KMS-11 (cell line): Measurements from ENCODE around the gene FSIP1.

ENCODE experiments used
- H2AFZ ChIP-seq: fragments of 200-600 bp; sonication (generic); 2 replicates; pipeline ENCODE4 v1.6.1; 2016; ENCODE audit warnings: antibody characterized with exemption, mixed run types, low read depth
- H3K27ac ChIP-seq: fragments of 200-600 bp; sonication (generic); 2 replicates; pipeline ENCODE4 v1.6.1; 2016; ENCODE audit warnings: mild to moderate bottlenecking, mixed run types
- H3K27me3 ChIP-seq: fragments of 200-600 bp; sonication (generic); 2 replicates; pipeline ENCODE4 v1.6.1; 2017; ENCODE audit warnings: mild to moderate bottlenecking, low read depth, mixed run types, moderate library complexity; ENCODE audit not compliant: insufficient read depth
- H3K36me3 ChIP-seq: fragments of 200-600 bp; sonication (generic); 2 replicates; pipeline ENCODE4 v1.6.1; 2017; ENCODE audit warnings: mild to moderate bottlenecking, mixed run types; ENCODE audit not compliant: insufficient read depth
- H3K4me1 ChIP-seq: fragments of 200-600 bp; sonication (generic); 2 replicates; pipeline ENCODE4 v1.6.1; 2016; ENCODE audit warnings: mild to moderate bottlenecking, low read depth, mixed run types; ENCODE audit not compliant: poor library complexity, severe bottlenecking
- H3K4me2 ChIP-seq: fragments of 200-600 bp; sonication (generic); 2 replicates; pipeline ENCODE4 v1.7.0; 2016; ENCODE audit warnings: mild to moderate bottlenecking, mixed run types
- H3K4me3 ChIP-seq: fragments of 200-600 bp; sonication (generic); IDR thresholded peaks from 2 replicates; pipeline ENCODE4 v1.6.1; 2017; ENCODE audit warnings: low read depth, low read length, mixed read lengths; ENCODE audit not compliant: insufficient read depth
- H3K79me2 ChIP-seq: fragments of 200-600 bp; sonication (generic); 2 replicates; pipeline ENCODE4 v1.6.1; 2016; ENCODE audit warnings: low read depth, mixed run types; ENCODE audit not compliant: insufficient read depth
- H3K9ac ChIP-seq: fragments of 200-600 bp; sonication (generic); 2 replicates; pipeline ENCODE4 v1.6.1; 2016; ENCODE audit warnings: mild to moderate bottlenecking, mixed run types
- H4K20me1 ChIP-seq: fragments of 200-600 bp; sonication (generic); 2 replicates; pipeline ENCODE4 v1.6.1; 2016; ENCODE audit warnings: mild to moderate bottlenecking, mixed run types; ENCODE audit not compliant: insufficient read depth
- TF ChIP-seq, protein P1 (sequence below): fragments of 200-600 bp; sonication (generic); conservative IDR thresholded peaks from 2 replicates; pipeline ENCODE4 v1.6.1; 2017; ENCODE audit warnings: low read depth, mild to moderate bottlenecking, antibody characterized with exemption, low read length, moderate library complexity, mixed read lengths

FSIP1 gene

DNA sequence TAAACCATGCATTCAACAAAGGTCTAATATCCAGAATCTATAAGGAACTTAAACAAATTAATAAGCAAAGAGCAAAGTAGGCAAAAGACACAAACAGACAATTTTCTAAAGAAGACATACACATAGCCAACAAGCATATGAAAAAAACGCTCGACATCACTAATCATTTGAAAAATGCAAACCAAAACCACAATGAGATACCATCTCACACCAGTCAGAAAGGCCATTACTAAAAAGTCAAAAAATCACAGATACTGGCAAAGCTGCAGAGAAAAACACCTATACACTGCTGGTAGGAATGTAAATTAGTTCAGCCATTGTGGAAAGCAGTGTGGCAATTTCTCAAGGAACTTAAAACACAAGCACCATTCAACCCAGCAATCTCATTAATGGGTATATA lies 53.8 kb downstream of the FSIP1 start:
- TF ChIP-seq, protein P1, sequence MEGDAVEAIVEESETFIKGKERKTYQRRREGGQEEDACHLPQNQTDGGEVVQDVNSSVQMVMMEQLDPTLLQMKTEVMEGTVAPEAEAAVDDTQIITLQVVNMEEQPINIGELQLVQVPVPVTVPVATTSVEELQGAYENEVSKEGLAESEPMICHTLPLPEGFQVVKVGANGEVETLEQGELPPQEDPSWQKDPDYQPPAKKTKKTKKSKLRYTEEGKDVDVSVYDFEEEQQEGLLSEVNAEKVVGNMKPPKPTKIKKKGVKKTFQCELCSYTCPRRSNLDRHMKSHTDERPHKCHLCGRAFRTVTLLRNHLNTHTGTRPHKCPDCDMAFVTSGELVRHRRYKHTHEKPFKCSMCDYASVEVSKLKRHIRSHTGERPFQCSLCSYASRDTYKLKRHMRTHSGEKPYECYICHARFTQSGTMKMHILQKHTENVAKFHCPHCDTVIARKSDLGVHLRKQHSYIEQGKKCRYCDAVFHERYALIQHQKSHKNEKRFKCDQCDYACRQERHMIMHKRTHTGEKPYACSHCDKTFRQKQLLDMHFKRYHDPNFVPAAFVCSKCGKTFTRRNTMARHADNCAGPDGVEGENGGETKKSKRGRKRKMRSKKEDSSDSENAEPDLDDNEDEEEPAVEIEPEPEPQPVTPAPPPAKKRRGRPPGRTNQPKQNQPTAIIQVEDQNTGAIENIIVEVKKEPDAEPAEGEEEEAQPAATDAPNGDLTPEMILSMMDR, result no peak
- H3K4me2 ChIP-seq, result no peak overlapping the region
- no peak overlapping the region for H3K27ac ChIP-seq
- H2AFZ ChIP-seq, result no peak overlapping the region
- H3K4me3 ChIP-seq, result no peak overlapping the region
- H4K20me1 ChIP-seq, result no peaks in the 10 kb centered on the region
- H3K36me3 ChIP-seq, result no peaks in the 10 kb centered on the region
- no peaks in the 10 kb centered on the region for H3K4me1 ChIP-seq
- H3K79me2 ChIP-seq, result no peaks in the 10 kb centered on the region
- H3K9ac ChIP-seq, result no peak overlapping the region
- no peaks in the 10 kb centered on the region for H3K27me3 ChIP-seq

DNA sequence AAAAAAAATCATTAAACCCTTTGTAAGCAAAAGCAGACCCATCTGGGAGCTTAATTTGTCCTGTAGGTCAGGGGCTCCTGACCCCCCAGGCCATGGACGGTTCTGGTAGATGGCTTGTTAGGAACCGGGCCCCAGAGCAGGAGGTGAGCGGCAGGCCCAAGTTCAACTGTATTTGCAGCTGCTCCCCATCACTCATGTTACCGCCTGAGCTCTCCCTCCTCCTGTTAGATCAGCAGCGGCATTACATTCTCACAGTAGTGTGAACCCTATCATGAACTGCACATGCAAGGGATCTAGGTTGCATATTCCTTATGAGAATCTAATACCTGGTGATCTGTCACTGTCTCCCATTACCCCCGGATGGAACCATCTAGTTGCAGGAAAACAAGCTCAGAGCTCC lies 60.7 kb downstream of the FSIP1 start:
- H4K20me1 ChIP-seq, result no peaks in the 10 kb centered on the region
- no peak overlapping the region for H3K4me2 ChIP-seq
- H2AFZ ChIP-seq, result no peak overlapping the region
- H3K4me1 ChIP-seq, result no peaks in the 10 kb centered on the region
- H3K36me3 ChIP-seq, result no peaks in the 10 kb centered on the region
- H3K4me3 ChIP-seq, result no peak overlapping the region
- no peaks in the 10 kb centered on the region for H3K79me2 ChIP-seq
- TF ChIP-seq, protein P1, result no peak
- no peak overlapping the region for H3K27ac ChIP-seq
- H3K27me3 ChIP-seq, result no peaks in the 10 kb centered on the region
- H3K9ac ChIP-seq, result no peak overlapping the region

DNA sequence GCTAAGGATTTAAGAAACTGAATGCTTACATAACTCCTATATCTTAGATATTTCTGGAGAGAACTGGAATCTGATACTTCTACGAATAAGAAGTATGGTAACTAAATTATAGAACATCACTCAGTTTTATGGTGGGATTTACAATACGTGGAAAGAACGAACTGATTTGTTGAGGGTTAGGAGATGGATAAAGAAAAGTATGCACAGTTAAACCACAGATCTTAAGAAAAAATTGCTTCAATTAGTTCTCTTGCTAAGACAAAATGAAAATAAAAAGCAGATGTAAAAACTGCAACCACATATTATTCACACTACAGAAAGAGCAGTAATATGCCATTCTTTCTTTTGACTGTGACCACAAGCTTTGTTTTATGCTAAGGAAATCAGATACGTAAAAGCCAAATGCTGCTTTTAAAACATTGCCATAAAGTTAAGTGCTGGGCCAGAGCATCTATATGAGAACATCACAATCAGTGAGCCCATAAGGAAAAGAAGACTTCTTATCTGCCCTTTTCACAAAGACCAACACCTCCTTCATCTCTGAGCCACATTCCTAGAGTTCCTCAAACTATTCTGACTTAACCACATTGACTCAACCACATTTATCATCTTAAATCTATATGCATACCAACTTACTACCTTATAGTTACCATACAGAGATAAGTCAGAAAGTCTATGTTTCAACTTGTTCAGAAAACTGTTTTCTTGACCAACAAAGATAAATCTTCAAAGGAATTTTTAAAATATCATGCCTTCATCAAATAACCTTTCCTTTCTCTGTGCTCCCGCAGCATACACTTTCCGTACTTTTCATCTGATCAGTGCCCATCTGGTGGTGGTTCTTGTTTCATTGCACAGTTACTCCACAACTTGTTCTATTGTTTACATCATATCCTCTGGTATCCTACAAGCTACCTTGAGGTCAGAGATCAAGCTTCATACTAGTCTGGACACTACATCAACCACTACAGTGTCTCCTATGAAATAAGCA lies 61.7 kb downstream of the FSIP1 start:
- TF ChIP-seq, protein P1, result no peak
- Histone ChIP-seq H3K4me2 (no peak overlapping the region), H4K20me1 (no peaks in the 10 kb centered on the region)

DNA sequence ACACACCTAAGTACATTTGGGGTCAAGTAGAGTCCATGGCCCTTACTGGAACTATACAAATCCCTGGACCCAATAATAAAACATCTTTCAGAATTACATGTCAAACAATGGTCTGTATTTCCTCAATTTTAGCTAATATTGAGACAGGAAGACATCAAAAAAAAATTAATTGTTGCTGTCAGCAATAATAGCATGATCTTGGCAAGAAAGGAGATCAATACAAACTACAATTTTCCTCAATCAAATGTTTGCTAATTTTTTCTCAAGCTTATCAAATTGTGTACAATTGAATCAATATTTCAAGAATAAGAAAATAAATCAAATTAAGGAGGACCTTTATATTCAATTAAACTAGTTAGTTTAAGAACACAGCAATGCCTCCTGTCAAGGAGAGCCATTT lies 62.6 kb downstream of the FSIP1 start:
- H3K4me1 ChIP-seq, result no peaks in the 10 kb centered on the region
- no peaks in the 10 kb centered on the region for H3K27me3 ChIP-seq
- no peak overlapping the region for H2AFZ ChIP-seq
- H3K4me2 ChIP-seq, result no peak overlapping the region
- no peaks in the 10 kb centered on the region for H3K36me3 ChIP-seq
- no peaks in the 10 kb centered on the region for H4K20me1 ChIP-seq
- TF ChIP-seq, protein P1, result no peak
- no peak overlapping the region for H3K27ac ChIP-seq
- no peaks in the 10 kb centered on the region for H3K79me2 ChIP-seq
- H3K4me3 ChIP-seq, result no peak overlapping the region
- H3K9ac ChIP-seq, result no peak overlapping the region

More for the DNA sequence above, 61.7 kb downstream of the FSIP1 start:
- no peak overlapping the region for H3K4me3 ChIP-seq
- H3K4me1 ChIP-seq, result no peaks in the 10 kb centered on the region
- H3K9ac ChIP-seq, result no peak overlapping the region
- H3K27ac ChIP-seq, result no peak overlapping the region
- no peaks in the 10 kb centered on the region for H3K79me2 ChIP-seq
- no peaks in the 10 kb centered on the region for H3K36me3 ChIP-seq
- H3K27me3 ChIP-seq, result no peaks in the 10 kb centered on the region
- no peak overlapping the region for H2AFZ ChIP-seq
